Naive thymus-derived CD4-positive, alpha-beta T cell (primary cell): ENCODE results near the gene EFS. TPM values are rescaled to one million over a fixed set of nuclear protein-coding genes. Genes with fewer than 3 reads are reported as not detected.

Source experiments
- ATAC-seq: fragments of 150-1000 bp; cut with Tn5 transposase; 2 replicates; pipeline ENCODE4 v1.10.0; 2021; ENCODE audit warnings: mild to moderate bottlenecking, moderate library complexity
- CTCF ChIA-PET: fragments of 350-600 bp; sonication (Branson Sonifier 250); formaldehyde crosslinking; loops from one replicate; lab custom pipeline; 2021; ENCODE audit warnings: antibody characterized with exemption; lab: Charles Lee
- POLR2A ChIA-PET: fragments of 350-600 bp; sonication (Branson Sonifier 250); formaldehyde crosslinking; loops from one replicate; lab custom pipeline; 2021; ENCODE audit warnings: antibody characterized with exemption, inconsistent platforms; lab: Charles Lee
- DNase-seq, 9 donors: peaks; one replicate each; pipeline versions ENCODE4 v3.0.0 to v3.0.0-alpha.2; 2020 to 2022; ENCODE audit warnings: mixed read lengths in 1 of 9
- H3K27ac ChIP-seq: one replicate; pipeline ENCODE4 v1.7.0; 2013; ENCODE audit warnings: mild to moderate bottlenecking, low read depth, low read length, moderate library complexity
- H3K27me3 ChIP-seq, 2 donors: one replicate each; pipeline ENCODE4 v1.7.0; 2013; ENCODE audit warnings: low read length in 2 of 2, mild to moderate bottlenecking in 2 of 2, moderate library complexity in 2 of 2; ENCODE audit not compliant: control insufficient read depth in 2 of 2, insufficient read depth in 2 of 2
- H3K36me3 ChIP-seq, 3 experiments: 1 replicate in 2 of 3; 2 replicates in 1 of 3; pipeline ENCODE4 v1.7.0; 2013; ENCODE audit warnings: low read length in 3 of 3, mild to moderate bottlenecking in 3 of 3, moderate library complexity in 1 of 3; ENCODE audit not compliant: insufficient read depth in 3 of 3, control insufficient read depth in 2 of 3
- H3K4me1 ChIP-seq, 2 donors: one replicate each; pipeline ENCODE4 v1.7.0; 2013; ENCODE audit warnings: low read length in 2 of 2, mild to moderate bottlenecking in 2 of 2, moderate library complexity in 1 of 2; ENCODE audit not compliant: control insufficient read depth in 2 of 2, insufficient read depth in 2 of 2
- H3K4me3 ChIP-seq: 2 replicates; pipeline ENCODE4 v1.7.0; 2013; ENCODE audit warnings: mild to moderate bottlenecking, low read length
- H3K9me3 ChIP-seq, 3 experiments: 1 replicate in 2 of 3; 2 replicates in 1 of 3; pipeline ENCODE4 v1.7.0; 2013; ENCODE audit warnings: low read length in 3 of 3; ENCODE audit not compliant: control insufficient read depth in 2 of 3
- H3K27ac Mint-ChIP-seq, 9 donors: one replicate each; pipeline ENCODE4 v1.8.0; 2020 to 2022; ENCODE audit warnings: mixed read lengths in 9 of 9, mild to moderate bottlenecking in 8 of 9, moderate library complexity in 5 of 9, inconsistent platforms in 2 of 9
- H3K27me3 Mint-ChIP-seq, 5 donors: one replicate each; pipeline ENCODE4 v1.8.0; 2021 to 2022; ENCODE audit warnings: mixed read lengths in 5 of 5, mild to moderate bottlenecking in 1 of 5
- H3K36me3 Mint-ChIP-seq, 5 donors: one replicate each; pipeline ENCODE4 v1.8.0; 2020 to 2022; ENCODE audit warnings: mixed read lengths in 5 of 5, mild to moderate bottlenecking in 3 of 5, inconsistent platforms in 1 of 5
- H3K4me1 Mint-ChIP-seq, 7 donors: one replicate each; pipeline ENCODE4 v1.8.0; 2020 to 2022; ENCODE audit warnings: mixed read lengths in 7 of 7, mild to moderate bottlenecking in 3 of 7, inconsistent platforms in 1 of 7
- H3K4me3 Mint-ChIP-seq, 10 donors: one replicate each; pipeline ENCODE4 v1.8.0; 2020 to 2022; ENCODE audit warnings: mild to moderate bottlenecking in 10 of 10, mixed read lengths in 10 of 10, moderate library complexity in 6 of 10, inconsistent platforms in 2 of 10
- H3K9me3 Mint-ChIP-seq, 11 donors: one replicate each; pipeline ENCODE4 v1.8.0; 2020 to 2022; ENCODE audit warnings: mixed read lengths in 11 of 11, mild to moderate bottlenecking in 4 of 11, inconsistent platforms in 1 of 11, moderate library complexity in 1 of 11
- intact Hi-C, 2 donors: fragments of 100-400 bp; cut with micrococcal nuclease; formaldehyde crosslinking; loops; one replicate each; pipeline ENCODE4 v1.15.1; 2023
- polyA plus RNA-seq, 2 donors: library from polyadenylated mRNA; unstranded; fragments of 300-500 nt; fragmentation: Illumina TruSeq; gene quantifications; one replicate each; pipeline ENCODE4 v1.2.3, GENCODE V29; 2021
- total RNA-seq, 6 experiments: library from RNA in 5 of 6; stranded (reverse) in 5 of 6; gene quantifications; 1 replicate in 5 of 6; 2 replicates in 1 of 6; pipeline ENCODE4 v1.2.3 and lab custom pipeline; 2021 to 2026

EFS gene
- total and polyA plus RNA-seq, 7 experiments from 2014 or later: not detected

DNA sequence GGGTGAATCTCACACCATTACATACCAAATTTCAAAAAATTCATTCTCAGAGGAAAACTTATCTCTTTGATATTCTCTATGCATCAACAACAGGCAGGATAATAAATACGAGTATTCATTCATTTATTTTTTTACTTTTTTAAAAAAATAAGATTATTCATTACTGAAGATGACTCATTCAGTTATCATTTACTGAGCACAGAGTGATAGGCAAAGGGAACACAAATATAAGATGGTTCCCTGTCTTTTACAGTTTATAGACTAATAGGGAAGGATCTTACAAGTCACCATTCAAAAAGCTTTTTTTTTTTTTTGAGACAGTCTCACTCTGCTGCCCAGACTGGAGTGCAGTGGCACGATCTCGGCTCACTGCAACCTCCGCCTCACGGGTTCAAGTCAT, 48.7 kb downstream of the EFS start:
- CTCF ChIA-PET: no interaction called here
- peaks cover 0 to 3% (median 0%) of the 10 kb centered on the region in 11 donors for H3K9me3 Mint-ChIP-seq

DNA sequence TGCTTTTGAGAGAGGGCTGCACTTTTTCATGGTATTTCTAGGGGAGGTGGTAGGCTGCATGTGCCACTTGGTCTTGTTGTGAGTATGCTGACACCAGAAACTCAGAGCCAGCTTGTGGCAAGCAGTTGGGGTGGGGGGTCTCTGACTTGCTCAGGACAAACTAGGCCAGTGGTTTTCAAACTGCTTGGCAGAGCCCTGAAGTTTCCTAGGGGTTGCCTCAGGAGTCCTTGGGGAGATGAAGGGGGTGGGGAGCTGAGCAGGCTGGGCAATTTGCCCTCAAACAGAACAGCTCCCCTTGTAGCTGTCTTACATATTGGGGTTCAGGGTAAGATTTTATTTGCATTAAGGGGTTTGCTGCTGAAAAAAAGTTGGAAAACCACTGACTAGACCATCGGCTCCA, 54.4 kb downstream of the EFS start:
- Histone ChIP-seq H3K4me1 (no peaks in the 10 kb centered on the region), H3K36me3 (no peaks in the 10 kb centered on the region), H3K4me3 (no peak overlapping the region), H3K27me3 (no peaks in the 10 kb centered on the region), H3K27ac (no peak overlapping the region), H3K9me3 (no peaks in the 10 kb centered on the region)
- ChIA-PET POLR2A (interaction anchor here (2.8 to 3.2 kb wide), 2 partner anchors 9 to 10 kb away, joined by 12 to 16 read pairs; partner anchors contain the start of genes PABPN1 and PPP1R3E), CTCF (interaction anchor here (1.2 kb wide), 1 partner anchor 8 kb away, joined by 4 read pairs; the partner anchor contains the start of gene PPP1R3E)
- Mint-ChIP-seq H3K4me3 (no peak overlapping the region), H3K27me3 (peaks cover 16 to 30% (median 19%) of the 10 kb centered on the region in 5 donors), H3K4me1 (peaks cover 0 to 18% (median 4%) of the 10 kb centered on the region in 7 donors), H3K27ac (no peak overlapping the region), H3K9me3 (no peaks in the 10 kb centered on the region), H3K36me3 (peaks cover 0 to 4% (median 0%) of the 10 kb centered on the region in 5 donors)
- ATAC-seq: no peak
- no peak for DNase-seq
- intact Hi-C loops: no loop called here

More for the DNA sequence above, 48.7 kb downstream of the EFS start:
- Mint-ChIP-seq H3K36me3 (peaks cover 0 to 10% (median 0%) of the 10 kb centered on the region in 5 donors), H3K4me3 (no peak overlapping the region), H3K4me1 (peaks cover 7 to 16% (median 15%) of the 10 kb centered on the region in 7 donors), H3K27ac (no peak overlapping the region), H3K27me3 (peaks cover 0 to 4% (median 0%) of the 10 kb centered on the region in 5 donors)
- DNase-seq: no peak
- H3K4me1 ChIP-seq: peaks cover 9 to 10% of the 10 kb centered on the region in 2 donors
- no peak for ATAC-seq
- H3K9me3 ChIP-seq: no peaks in the 10 kb centered on the region
- no peaks in the 10 kb centered on the region for H3K27me3 ChIP-seq
- no peak overlapping the region for H3K4me3 ChIP-seq
- H3K36me3 ChIP-seq: no peaks in the 10 kb centered on the region
- intact Hi-C loops: no loop called here
- POLR2A ChIA-PET: interaction anchor here (0.7 to 1.3 kb wide), 3 partner anchors 14 to 224 kb away, joined by 3 to 7 read pairs (median 3); partner anchors contain the start of gene PPP1R3E
- no peak overlapping the region for H3K27ac ChIP-seq

DNA sequence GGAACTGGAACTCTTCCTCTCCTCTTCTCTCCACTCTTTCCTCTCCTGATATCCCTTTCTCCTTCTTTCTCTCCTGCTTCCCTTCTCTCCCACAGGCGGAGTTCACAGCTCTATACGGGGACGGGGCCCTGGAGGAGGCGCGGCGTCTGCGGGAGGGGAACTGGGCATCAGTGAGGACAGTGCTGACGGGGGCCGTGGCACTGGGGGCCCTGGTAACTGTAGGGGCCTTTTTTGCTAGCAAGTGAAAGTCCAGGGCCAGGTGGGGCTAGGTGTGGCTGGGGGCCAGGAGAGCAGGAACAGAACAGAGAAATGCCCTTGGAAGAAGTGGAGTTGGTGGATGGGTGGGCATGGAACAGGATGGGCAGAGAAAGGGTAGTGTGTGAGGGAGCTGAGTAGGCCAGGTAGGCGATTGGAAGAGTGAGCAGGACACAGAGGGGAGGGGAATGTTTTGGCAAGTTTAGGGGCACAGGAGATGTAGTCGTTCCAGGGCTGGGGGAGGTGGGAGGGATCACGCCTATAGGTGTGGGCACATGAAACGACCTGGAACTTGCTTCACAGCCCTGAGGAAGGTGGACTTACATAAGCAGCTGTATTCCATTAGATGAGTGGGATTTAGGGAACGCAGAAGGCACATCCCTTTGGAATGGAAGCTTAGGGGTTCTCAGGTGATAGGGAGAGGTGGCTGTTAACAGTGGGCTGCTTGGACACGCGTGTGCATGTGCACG, 56.1 kb downstream of the EFS start:
- no peak overlapping the region for H3K27ac Mint-ChIP-seq

DNA sequence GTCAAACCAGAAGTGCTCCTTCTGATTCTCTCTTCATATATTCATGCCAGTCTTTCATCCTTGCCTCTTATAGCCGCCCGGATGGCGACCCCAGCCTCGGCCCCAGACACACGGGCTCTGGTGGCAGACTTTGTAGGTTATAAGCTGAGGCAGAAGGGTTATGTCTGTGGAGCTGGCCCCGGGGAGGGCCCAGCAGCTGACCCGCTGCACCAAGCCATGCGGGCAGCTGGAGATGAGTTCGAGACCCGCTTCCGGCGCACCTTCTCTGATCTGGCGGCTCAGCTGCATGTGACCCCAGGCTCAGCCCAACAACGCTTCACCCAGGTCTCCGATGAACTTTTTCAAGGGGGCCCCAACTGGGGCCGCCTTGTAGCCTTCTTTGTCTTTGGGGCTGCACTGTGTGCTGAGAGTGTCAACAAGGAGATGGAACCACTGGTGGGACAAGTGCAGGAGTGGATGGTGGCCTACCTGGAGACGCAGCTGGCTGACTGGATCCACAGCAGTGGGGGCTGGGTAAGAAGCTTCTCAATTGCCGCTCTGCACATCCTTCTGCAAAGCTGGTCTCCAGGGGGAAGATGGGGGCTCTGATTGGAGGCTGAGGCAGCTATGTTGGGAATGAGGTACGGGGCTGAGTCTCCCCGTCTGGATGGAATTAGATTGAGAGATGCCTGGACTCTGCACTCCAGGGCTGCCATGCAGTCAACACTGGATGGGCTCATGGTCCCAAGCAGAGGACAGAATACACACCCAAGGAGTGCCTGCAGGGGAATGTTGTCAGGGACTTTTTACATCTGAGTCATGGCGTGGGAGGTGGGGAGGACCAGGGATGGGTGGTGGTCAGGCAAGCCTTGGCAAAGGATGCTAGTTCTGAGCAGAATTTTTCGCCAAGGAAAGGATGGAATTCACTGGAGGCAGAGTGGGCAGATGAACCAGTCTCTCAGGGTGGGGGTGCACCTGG, 57.0 kb downstream of the EFS start:
- H3K27ac ChIP-seq: no peak overlapping the region
- Mint-ChIP-seq H3K4me1 (peaks cover 0 to 28% (median 9%) of the 10 kb centered on the region in 7 donors), H3K9me3 (no peaks in the 10 kb centered on the region), H3K4me3 (peak overlapping the region in 2 of 10 donors; percentile 8 to 71), H3K27me3 (peaks cover 19 to 31% (median 23%) of the 10 kb centered on the region in 5 donors), H3K36me3 (peaks cover 0 to 4% (median 0%) of the 10 kb centered on the region in 5 donors), H3K27ac (peak overlapping the region in 1 of 9 donors; percentile 36)
- ATAC-seq: no peak
- ChIA-PET POLR2A (interaction anchor here (2.0 kb wide), 1 partner anchor 13 kb away, joined by 8 read pairs; the partner anchor contains the start of gene PABPN1), CTCF (interaction anchor here (0.8 kb wide), 1 partner anchor 22 kb away, joined by 3 read pairs; no protein-coding TSS in a partner anchor)
- intact Hi-C loops: loop anchor here (10.0 kb wide), 4 partner anchors 807 to 1833 kb away; partner anchors contain the start of genes EMC9 (in 2 of the 2), PSME2 (in 2 of the 2), RNF31 (in 2 of the 2) and CHMP4A (in 1 of the 2)
- DNase-seq: no peak
- H3K36me3 ChIP-seq: no peaks in the 10 kb centered on the region
- no peaks in the 10 kb centered on the region for H3K27me3 ChIP-seq
- peaks cover 0 to 6% of the 10 kb centered on the region in 2 donors for H3K4me1 ChIP-seq
- no peak overlapping the region for H3K4me3 ChIP-seq
- no peaks in the 10 kb centered on the region for H3K9me3 ChIP-seq

More for the DNA sequence above, 56.1 kb downstream of the EFS start:
- intact Hi-C loops: loop anchor here (10.0 kb wide), 4 partner anchors 806 to 1834 kb away; partner anchors contain the start of genes EMC9 (in 2 of the 2), PSME2 (in 2 of the 2), RNF31 (in 2 of the 2) and CHMP4A (in 1 of the 2)
- Mint-ChIP-seq H3K4me3 (no peak overlapping the region), H3K9me3 (no peaks in the 10 kb centered on the region), H3K4me1 (peaks cover 0 to 21% (median 4%) of the 10 kb centered on the region in 7 donors), H3K27me3 (peaks cover 19 to 31% (median 23%) of the 10 kb centered on the region in 5 donors), H3K36me3 (peaks cover 0 to 4% (median 0%) of the 10 kb centered on the region in 5 donors)
- Histone ChIP-seq H3K27ac (no peak overlapping the region), H3K4me1 (no peaks in the 10 kb centered on the region), H3K36me3 (no peaks in the 10 kb centered on the region), H3K9me3 (no peaks in the 10 kb centered on the region), H3K27me3 (no peaks in the 10 kb centered on the region), H3K4me3 (no peak overlapping the region)
- ChIA-PET CTCF (no interaction called here), POLR2A (interaction anchor here (2.0 kb wide), 1 partner anchor 12 kb away, joined by 8 read pairs; the partner anchor contains the start of gene PABPN1)
- ATAC-seq (no peak), DNase-seq (no peak)

DNA sequence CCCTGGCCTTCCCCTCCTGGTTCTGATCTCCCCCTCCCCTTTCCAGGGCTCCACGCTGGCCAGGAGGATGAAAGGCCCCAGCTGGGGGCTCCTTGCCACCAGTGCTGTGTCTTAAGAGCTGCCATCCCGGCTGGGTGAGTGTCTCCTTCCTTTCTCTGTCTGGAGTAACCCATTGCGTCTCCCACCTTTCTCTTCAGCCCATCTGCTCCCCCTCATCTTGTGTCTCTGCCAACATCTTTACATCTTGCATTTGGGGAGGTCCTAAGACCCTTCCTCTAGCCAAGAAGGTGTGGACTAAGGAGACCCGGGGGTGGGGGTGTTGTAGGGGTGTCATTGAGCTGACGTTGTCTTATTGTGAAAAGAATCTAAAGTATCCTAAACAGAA, 57.8 kb downstream of the EFS start:
- no peaks in the 10 kb centered on the region for H3K36me3 ChIP-seq
- peaks cover 21 to 31% (median 23%) of the 10 kb centered on the region in 5 donors for H3K27me3 Mint-ChIP-seq
- DNase-seq (no peak), ATAC-seq (no peak)
- no peaks in the 10 kb centered on the region for H3K27me3 ChIP-seq
- peaks cover 0 to 6% of the 10 kb centered on the region in 2 donors for H3K4me1 ChIP-seq
- peak overlapping the region in 2 of 9 donors; percentile 36 to 77 for H3K27ac Mint-ChIP-seq
- POLR2A ChIA-PET: interaction anchor here (0.6 to 7.6 kb wide), 3 partner anchors 12 to 855 kb away, joined by 6 to 286 read pairs (median 7); partner anchors contain the start of gene PABPN1
- intact Hi-C loops: loop anchor here (10.0 kb wide), 4 partner anchors 808 to 1832 kb away; partner anchors contain the start of genes EMC9 (in 2 of the 2), PSME2 (in 2 of the 2), RNF31 (in 2 of the 2) and CHMP4A (in 1 of the 2)
- CTCF ChIA-PET: interaction anchor here (0.8 to 1.3 kb wide), 2 partner anchors 13 to 21 kb away, joined by 3 read pairs; no protein-coding TSS in a partner anchor
- peak overlapping the region in 2 of 10 donors; percentile 63 to 71 for H3K4me3 Mint-ChIP-seq
- peaks cover 0 to 4% (median 0%) of the 10 kb centered on the region in 5 donors for H3K36me3 Mint-ChIP-seq
- no peaks in the 10 kb centered on the region for H3K9me3 ChIP-seq
- peaks cover 0 to 4% (median 0%) of the 10 kb centered on the region in 11 donors for H3K9me3 Mint-ChIP-seq
- H3K4me1 Mint-ChIP-seq: peaks cover 0 to 33% (median 10%) of the 10 kb centered on the region in 7 donors
- H3K4me3 ChIP-seq: no peak overlapping the region
- H3K27ac ChIP-seq: no peak overlapping the region
